ENCODE measurements around the gene CAPN15. TPM values are rescaled to one million over a fixed set of nuclear protein-coding genes. Genes with fewer than 3 reads are reported as not detected.

Gene CAPN15
- total and polyA plus RNA-seq, 2 of the 4 experiments (the other 2 are of a cell fraction) = 9.3 to 24.3 TPM

DNA sequence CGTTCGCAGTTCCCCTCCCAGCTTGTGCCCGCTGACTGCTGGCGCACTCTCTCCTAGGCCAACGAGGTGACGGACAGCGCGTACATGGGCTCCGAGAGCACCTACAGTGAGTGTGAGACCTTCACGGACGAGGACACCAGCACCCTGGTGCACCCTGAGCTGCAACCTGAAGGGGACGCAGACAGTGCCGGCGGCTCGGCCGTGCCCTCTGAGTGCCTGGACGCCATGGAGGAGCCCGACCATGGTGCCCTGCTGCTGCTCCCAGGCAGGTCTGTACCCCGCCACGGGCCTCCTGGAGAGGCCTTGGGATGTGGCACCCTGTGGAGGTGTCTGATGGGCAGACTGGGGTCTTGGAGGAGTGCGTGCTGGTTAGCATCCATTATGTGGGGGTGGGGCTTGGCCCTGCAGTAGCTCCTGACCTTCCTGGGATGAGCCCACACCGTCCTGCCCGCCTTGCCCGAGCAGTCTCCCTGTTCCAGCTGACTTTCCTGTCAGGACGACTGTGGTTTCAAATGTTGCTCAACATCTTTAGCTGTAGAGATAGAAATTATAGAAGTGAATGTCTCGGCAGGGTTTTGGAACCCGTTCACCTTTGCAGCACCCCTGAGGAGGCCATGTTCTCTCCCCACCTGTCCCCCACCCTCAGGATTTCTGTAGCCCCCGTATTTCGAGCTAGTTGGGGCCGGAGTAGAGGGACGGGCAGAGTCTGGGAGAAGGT is 44.9 kb upstream of the CAPN15 start:
- H3K9ac ChIP-seq (ENCODE audit: low read depth, low read length) = no peak overlapping the region
- 88% methylated on average over 9 of the region's 31 CpGs; no CpG with 5 or more reads in 1 of the 2 experiments for WGBS, 2 experiments (ENCODE audit: extremely low coverage in 2 of 2, insufficient read length in 1 of 2)
- in situ Hi-C loops (cut with MboI; ENCODE audit: low sequenced_read_pairs) = no loop called here

More for the DNA sequence above, 44.9 kb upstream of the CAPN15 start:
- no peak overlapping the region for H2BK5ac ChIP-seq (ENCODE audit: low read depth, low read length, poor library complexity, severe bottlenecking)
- no TSS peak for BruUV-seq (replicated peaks)
- CTCF ChIA-PET = no interaction called here
- no peak overlapping the region for H3K23ac ChIP-seq (ENCODE audit: low read depth, low read length)
- peaks cover 2 to 19% of the 10 kb centered on the region in 2 experiments; a peak in 3 of 4 replicates for H3K79me1 ChIP-seq (ENCODE audit: low read depth in 1 of 2, low read length in 2 of 2)
- no peaks in the 10 kb centered on the region for H3K9me3 ChIP-seq (ENCODE audit: control insufficient read depth, insufficient read depth, low read length)
- H3K4me1 ChIP-seq (ENCODE audit: control insufficient read depth, insufficient read depth, low read length) = peaks cover 4% of the 10 kb centered on the region; the same call in 1 of the 2 replicates
- no peak overlapping the region for H2BK120ac ChIP-seq (ENCODE audit: low read depth, low read length)
- no peak overlapping the region for H3K4ac ChIP-seq (ENCODE audit: low read depth, low read length)
- no peak overlapping the region for H3K27ac ChIP-seq (ENCODE audit: insufficient read depth, low read length)
- TF ChIP-seq BHLHE40 (IDR thresholded peaks at IDR 0.05; ENCODE audit: low read depth, low read length) (no peak), POLR2A (IDR thresholded peaks at IDR 0.05; ENCODE audit: low read depth, low read length) (no peak), FOS (IDR thresholded peaks at IDR 0.05; ENCODE audit: low read depth, low read length) (no peak)
- no peak overlapping the region for H2AK5ac ChIP-seq (ENCODE audit: low read depth, low read length)
- no peak for ATAC-seq (ENCODE audit: low read depth)
- no peak for DNase-seq
- H2AFZ ChIP-seq (replicated peaks; ENCODE audit: low read length, poor library complexity) = peak overlapping the region; percentile 39
- peaks cover 13% of the 10 kb centered on the region for H3K36me3 ChIP-seq (ENCODE audit: control insufficient read depth, insufficient read depth, low read length)
- H3K4me3 ChIP-seq (ENCODE audit: insufficient read depth, low read depth, low read length) = no peak overlapping the region
- H3K18ac ChIP-seq (ENCODE audit: low read depth, low read length) = no peak overlapping the region
- H3K9me1 ChIP-seq (ENCODE audit: insufficient read depth, low read length) = peaks cover 9% of the 10 kb centered on the region; the same call in 1 of the 2 replicates
- H3K14ac ChIP-seq (replicated peaks; ENCODE audit: low read depth, low read length) = no peak overlapping the region
- H2BK20ac ChIP-seq (ENCODE audit: low read depth, low read length) = no peak overlapping the region
- H2BK15ac ChIP-seq (ENCODE audit: low read depth, low read length) = no peak overlapping the region
- peak overlapping the region; percentile 65 for H2AK9ac ChIP-seq (replicated peaks; ENCODE audit: low read depth, low read length, poor library complexity)
- peaks cover 9% of the 10 kb centered on the region for H4K20me1 ChIP-seq (ENCODE audit: insufficient read depth, low read length)
- H4K91ac ChIP-seq (ENCODE audit: insufficient read depth, low read depth, low read length) = no peak overlapping the region
- intact Hi-C loops (cut with micrococcal nuclease) = loop anchor here (10.0 kb wide), 1 partner anchor 88 kb away; the partner anchor contains the start of gene NME4
- no peak overlapping the region for H4K8ac ChIP-seq (ENCODE audit: low read depth in 2 of 2, low read length in 2 of 2)
- no peaks in the 10 kb centered on the region for H3K27me3 ChIP-seq (ENCODE audit: control insufficient read depth, insufficient read depth, low read length)
- no peak overlapping the region for H3K4me2 ChIP-seq (ENCODE audit: low read depth, low read length)
- H4K5ac ChIP-seq (ENCODE audit: low read depth, low read length) = no peak overlapping the region
- POLR2A ChIA-PET (ENCODE audit: unreplicated experiment) = no interaction called here
- H3K56ac ChIP-seq (ENCODE audit: extremely low read depth, insufficient read depth, low read length) = no peak overlapping the region
- dilution Hi-C loops (cut with HindIII; ENCODE audit: low sequenced_read_pairs, unreplicated experiment) = no loop called here

All from IMR-90 (cell line).